Measurements from ENCODE around the gene SUFU. TPM values are rescaled to one million over a fixed set of nuclear protein-coding genes. Genes with fewer than 3 reads are reported as not detected.

The SUFU gene
- total RNA-seq, 1 donor from 2014 or later, result 6.2 TPM

DNA sequence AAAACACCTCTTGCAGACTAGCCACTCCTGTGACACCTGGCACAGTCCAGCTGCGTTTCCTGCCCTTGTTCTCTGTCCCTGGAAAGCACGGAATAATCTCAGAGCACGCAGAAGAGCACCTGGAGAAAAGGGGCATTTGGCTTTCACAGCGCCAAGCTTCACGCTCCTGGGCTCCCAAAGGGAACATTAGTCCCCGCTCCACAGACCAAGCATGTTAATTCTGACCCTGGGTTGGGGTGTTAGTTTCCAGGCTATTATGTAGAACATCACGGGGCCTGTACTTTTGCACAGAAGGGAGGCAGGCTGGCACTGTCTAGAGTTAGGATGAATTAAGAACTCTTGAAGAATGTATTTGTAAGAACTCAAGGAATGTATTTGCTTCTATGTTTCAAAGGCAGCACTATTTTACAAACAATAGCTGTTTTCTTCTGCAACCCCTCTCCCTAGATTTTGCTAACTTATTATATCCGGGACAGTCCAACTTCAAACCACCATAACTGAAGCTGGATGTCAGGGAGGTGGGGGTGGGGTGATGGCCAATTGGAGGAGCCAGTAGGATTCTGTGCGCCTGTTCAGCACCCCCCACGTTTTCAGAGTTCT lies 78.3 kb downstream of the SUFU start:
- no peak overlapping the region for H3K4me3 ChIP-seq (ENCODE audit: low read depth, low read length)
- TF ChIP-seq, protein P1, sequence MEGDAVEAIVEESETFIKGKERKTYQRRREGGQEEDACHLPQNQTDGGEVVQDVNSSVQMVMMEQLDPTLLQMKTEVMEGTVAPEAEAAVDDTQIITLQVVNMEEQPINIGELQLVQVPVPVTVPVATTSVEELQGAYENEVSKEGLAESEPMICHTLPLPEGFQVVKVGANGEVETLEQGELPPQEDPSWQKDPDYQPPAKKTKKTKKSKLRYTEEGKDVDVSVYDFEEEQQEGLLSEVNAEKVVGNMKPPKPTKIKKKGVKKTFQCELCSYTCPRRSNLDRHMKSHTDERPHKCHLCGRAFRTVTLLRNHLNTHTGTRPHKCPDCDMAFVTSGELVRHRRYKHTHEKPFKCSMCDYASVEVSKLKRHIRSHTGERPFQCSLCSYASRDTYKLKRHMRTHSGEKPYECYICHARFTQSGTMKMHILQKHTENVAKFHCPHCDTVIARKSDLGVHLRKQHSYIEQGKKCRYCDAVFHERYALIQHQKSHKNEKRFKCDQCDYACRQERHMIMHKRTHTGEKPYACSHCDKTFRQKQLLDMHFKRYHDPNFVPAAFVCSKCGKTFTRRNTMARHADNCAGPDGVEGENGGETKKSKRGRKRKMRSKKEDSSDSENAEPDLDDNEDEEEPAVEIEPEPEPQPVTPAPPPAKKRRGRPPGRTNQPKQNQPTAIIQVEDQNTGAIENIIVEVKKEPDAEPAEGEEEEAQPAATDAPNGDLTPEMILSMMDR (conservative IDR thresholded peaks at IDR 0.05; ENCODE audit: low read depth, low read length), result no peak
- no peak for DNase-seq (ENCODE audit: low read depth)

DNA sequence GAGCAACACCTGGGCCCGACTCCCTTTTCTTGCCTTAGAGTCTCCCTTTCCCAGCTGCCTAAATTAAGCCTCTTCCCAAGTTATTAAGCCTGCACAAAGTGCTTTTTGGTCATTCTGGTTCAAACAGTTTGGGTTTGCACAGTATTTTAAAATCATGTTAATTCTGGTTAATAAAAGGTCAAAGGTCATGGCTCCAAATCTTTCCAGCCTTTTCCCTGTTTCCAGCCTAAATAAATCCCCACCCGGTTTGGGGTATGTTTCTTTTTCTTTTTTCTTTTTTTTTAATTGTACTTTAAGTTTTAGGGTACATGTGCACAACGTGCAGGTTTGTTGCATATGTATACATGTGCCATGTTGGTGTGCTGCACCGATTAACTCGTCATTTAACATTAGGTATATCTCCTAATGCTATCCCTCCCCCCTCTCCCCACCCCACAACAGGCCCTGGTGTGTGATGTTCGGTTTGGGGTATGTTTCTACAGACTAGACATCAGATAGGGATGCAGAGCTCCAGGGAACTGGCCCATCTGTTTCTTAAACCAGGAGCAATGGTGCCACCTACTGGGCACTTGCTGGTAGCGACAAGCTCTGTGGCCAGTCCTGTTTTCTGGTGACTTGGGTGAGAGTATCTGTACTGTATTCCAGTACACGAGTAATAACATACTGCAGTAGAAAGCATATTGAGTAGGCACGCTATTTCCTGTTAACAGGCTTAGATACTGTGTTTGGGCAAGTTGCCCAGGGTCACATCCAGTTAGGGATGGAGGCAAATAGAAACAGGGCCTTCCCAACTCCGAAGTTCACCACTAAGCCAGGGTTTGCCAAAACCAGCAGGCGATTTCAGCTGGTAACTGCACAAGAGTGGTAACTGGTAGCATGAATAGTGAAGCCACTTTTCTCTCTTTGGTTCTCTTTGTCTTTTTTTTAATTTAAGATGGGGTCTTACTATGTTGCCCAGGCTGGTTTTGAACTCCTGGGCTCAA lies 80.0 kb downstream of the SUFU start:
- TF ChIP-seq, protein P1 (conservative IDR thresholded peaks at IDR 0.05; ENCODE audit: low read depth, low read length), result peak; percentile 91
- peak; percentile 49 for DNase-seq (ENCODE audit: low read depth)
- no peak overlapping the region for H3K4me3 ChIP-seq (ENCODE audit: low read depth, low read length)

DNA sequence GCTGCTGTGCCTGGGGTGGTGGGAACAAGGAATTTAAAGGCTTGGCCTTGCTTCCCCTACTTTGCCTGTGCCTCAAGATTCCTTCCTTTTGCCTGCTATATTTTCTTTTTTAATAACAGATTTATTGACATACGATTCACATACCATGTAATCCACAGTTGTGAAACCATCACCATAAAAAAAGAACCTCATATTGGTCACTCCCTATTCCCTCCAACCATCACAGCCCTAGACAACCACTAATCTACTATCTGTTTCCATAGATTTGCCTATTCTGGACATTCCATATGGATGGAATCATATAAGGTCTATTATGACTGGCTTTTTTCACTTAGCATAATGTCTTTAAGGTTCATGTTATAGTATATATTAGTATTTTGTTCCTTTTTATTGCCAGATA lies 81.3 kb downstream of the SUFU start:
- no peak for DNase-seq (ENCODE audit: low read depth)
- TF ChIP-seq, protein P1 (conservative IDR thresholded peaks at IDR 0.05; ENCODE audit: low read depth, low read length), result no peak
- no peak overlapping the region for H3K4me3 ChIP-seq (ENCODE audit: low read depth, low read length)

DNA sequence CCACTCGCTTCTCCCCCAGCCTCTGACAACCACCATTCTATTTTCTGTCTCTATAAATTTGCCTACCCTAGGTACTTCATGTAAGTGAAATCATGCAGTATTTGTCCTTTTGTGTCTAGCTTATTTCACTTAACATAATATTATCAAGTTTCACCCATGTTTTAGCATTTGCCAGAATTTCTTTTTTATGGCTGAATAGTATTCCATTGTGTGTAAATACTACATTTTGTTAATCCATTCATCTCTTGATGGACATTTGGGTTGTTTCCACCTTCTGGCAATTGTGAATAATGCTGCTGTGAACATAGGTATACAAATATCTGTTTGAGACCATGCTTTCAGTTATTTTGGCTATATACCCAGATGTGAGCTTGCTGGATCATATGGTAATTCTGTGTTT lies 83.1 kb downstream of the SUFU start:
- H3K4me3 ChIP-seq (ENCODE audit: low read depth, low read length), result no peak overlapping the region
- DNase-seq (ENCODE audit: low read depth), result no peak
- TF ChIP-seq, protein P1 (conservative IDR thresholded peaks at IDR 0.05; ENCODE audit: low read depth, low read length), result no peak

DNA sequence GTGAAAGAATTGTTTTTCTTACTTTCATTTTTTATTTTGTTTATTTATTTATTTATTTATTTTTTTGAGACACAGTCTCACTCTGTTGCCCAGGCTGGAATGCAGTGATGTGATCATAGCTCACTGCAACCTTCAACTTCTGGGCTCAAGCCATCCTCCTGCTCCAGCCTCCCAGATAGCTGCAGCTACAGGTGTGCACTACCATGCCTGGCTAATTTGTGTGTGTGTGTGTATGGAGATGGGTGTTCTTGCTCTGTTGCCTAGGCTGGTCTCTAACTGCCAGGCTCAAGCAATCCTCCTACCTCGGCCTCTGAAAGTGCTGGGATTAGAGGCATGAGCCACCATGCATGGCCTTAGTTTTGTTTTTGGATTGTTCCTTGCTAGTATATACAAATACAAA lies 85.1 kb downstream of the SUFU start:
- no peak for DNase-seq (ENCODE audit: low read depth)
- no peak overlapping the region for H3K4me3 ChIP-seq (ENCODE audit: low read depth, low read length)
- TF ChIP-seq, protein P1 (conservative IDR thresholded peaks at IDR 0.05; ENCODE audit: low read depth, low read length), result no peak

DNA sequence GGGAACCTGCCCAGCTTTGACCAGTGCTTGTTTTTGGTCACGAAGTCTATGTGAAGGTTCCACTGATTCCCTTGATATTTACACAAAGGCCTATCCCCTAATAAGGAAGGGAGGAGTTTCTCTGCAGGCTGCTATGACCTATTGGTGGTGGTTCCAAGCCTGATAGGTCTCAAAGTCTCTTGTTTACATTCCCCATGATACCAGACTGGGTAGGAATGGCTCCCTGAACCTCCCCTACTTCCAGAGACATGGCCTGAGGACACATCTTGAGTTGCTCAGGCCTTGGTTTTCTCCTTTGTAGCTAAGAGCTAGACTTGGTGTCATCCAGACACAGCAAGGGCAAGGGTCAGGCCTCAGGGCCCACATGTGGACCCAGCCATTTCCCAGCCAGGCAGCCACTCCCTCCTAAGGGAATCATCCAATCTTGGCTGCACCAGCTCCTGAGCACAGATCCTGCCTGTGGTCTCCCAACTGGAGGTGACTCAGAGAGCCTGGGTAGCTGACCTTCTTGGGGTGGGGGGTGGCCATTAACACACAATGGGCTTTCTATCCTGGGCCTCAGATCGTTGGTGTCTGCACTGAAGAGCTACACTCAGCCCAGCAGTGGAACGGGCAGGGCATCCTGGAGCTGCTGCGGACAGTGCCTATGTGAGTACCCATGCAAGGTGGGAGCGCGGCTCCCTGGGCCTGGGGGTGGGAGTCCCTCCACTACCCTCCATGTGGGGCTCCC lies 89.5 kb downstream of the SUFU start:
- DNase-seq (ENCODE audit: low read depth), result no peak
- H3K4me3 ChIP-seq (ENCODE audit: low read depth, low read length), result no peak overlapping the region
- TF ChIP-seq, protein P1 (conservative IDR thresholded peaks at IDR 0.05; ENCODE audit: low read depth, low read length), result no peak

Data from epithelial cell of proximal tubule (primary cell).